NCI-H446 (cell line): ENCODE measurements around the gene SLC13A5.

ENCODE experiments used
- DNase-seq, 2 experiments: peaks; one replicate each; lab custom pipeline; 2025; lab: John Stamatoyannopoulos, UW

SLC13A5 gene

GRCh38 chr17:6638046-6638908, 74.9 kb downstream of the SLC13A5 start:
- no peak for DNase-seq

GRCh38 chr17:6637458-6637840, 75.7 kb downstream of the SLC13A5 start:
- DNase-seq, result no peak

GRCh38 chr17:6636616-6637457, 76.3 kb downstream of the SLC13A5 start:
- DNase-seq, result no peak

- DNase-seq, result no peak
Observed at GRCh38 chr17:6636105-6636504, 77.1 kb downstream of the SLC13A5 start.
